ENCODE measurements around the gene MISP.

Gene MISP

GRCh38 chr19:711254-711653, 39.7 kb upstream of the MISP start:
- TF ChIP-seq EGR1 (IDR thresholded peaks at IDR 0.05), result no peak
- TF ChIP-seq FOXM1 (IDR thresholded peaks at IDR 0.05; ENCODE audit: borderline replicate concordance, low read depth), result no peak
- no peak for TF ChIP-seq TEAD4 (IDR thresholded peaks at IDR 0.05)
- TF ChIP-seq CREB1 (IDR thresholded peaks at IDR 0.05; ENCODE audit: low read depth), result no peak
- no peak for TF ChIP-seq REST (IDR thresholded peaks at IDR 0.05; ENCODE audit: low read depth)
- no peak for TF ChIP-seq ZBTB7A (IDR thresholded peaks at IDR 0.05; ENCODE audit: low read depth)
- TF ChIP-seq TCF12 (IDR thresholded peaks at IDR 0.05; ENCODE audit: low read depth), result no peak
- TF ChIP-seq EP300 (IDR thresholded peaks at IDR 0.05; ENCODE audit: borderline replicate concordance), result no peak

- TF ChIP-seq RAD21 (IDR thresholded peaks at IDR 0.05; ENCODE audit: low read depth) (no peak), FOXM1 (IDR thresholded peaks at IDR 0.05; ENCODE audit: borderline replicate concordance, low read depth) (no peak), EGR1 (IDR thresholded peaks at IDR 0.05) (no peak), CREB1 (IDR thresholded peaks at IDR 0.05; ENCODE audit: low read depth) (no peak), USF1 (IDR thresholded peaks at IDR 0.05) (no peak), REST (IDR thresholded peaks at IDR 0.05; ENCODE audit: low read depth) (no peak), NFIC (IDR thresholded peaks at IDR 0.05) (no peak), TEAD4 (IDR thresholded peaks at IDR 0.05) (no peak), TAF1 (IDR thresholded peaks at IDR 0.05; ENCODE audit: low read depth) (no peak), TCF12 (IDR thresholded peaks at IDR 0.05; ENCODE audit: low read depth) (no peak), EP300 (IDR thresholded peaks at IDR 0.05; ENCODE audit: borderline replicate concordance) (no peak), MAX (IDR thresholded peaks at IDR 0.05) (no peak), YY1 (IDR thresholded peaks at IDR 0.05; ENCODE audit: low read depth) (no peak), CEBPB (IDR thresholded peaks at IDR 0.05) (no peak), ZBTB7A (IDR thresholded peaks at IDR 0.05; ENCODE audit: low read depth) (no peak)
These were observed 35.6 kb upstream of the MISP start for GRCh38 chr19:715347-715746.

- TF ChIP-seq CEBPB (IDR thresholded peaks at IDR 0.05) (no peak), ZBTB7A (IDR thresholded peaks at IDR 0.05; ENCODE audit: low read depth) (peak; percentile 33; the same call in 1 of the 2 replicates), TAF1 (IDR thresholded peaks at IDR 0.05; ENCODE audit: low read depth) (no peak), FOXM1 (IDR thresholded peaks at IDR 0.05; ENCODE audit: borderline replicate concordance, low read depth) (no peak), EP300 (IDR thresholded peaks at IDR 0.05; ENCODE audit: borderline replicate concordance) (peak; percentile 26; the same call in 1 of the 2 replicates)
These were observed 32.5 kb upstream of the MISP start for GRCh38 chr19:718251-718951.

- peak; percentile 88 for TF ChIP-seq CEBPB (IDR thresholded peaks at IDR 0.05)
- TF ChIP-seq RAD21 (IDR thresholded peaks at IDR 0.05; ENCODE audit: low read depth), result no peak
These were observed 31.9 kb upstream of the MISP start for GRCh38 chr19:718991-719512.

- no peak for TF ChIP-seq TEAD4 (IDR thresholded peaks at IDR 0.05)
- TF ChIP-seq REST (IDR thresholded peaks at IDR 0.05; ENCODE audit: low read depth), result no peak
- TF ChIP-seq EP300 (IDR thresholded peaks at IDR 0.05; ENCODE audit: borderline replicate concordance), result no peak
- TF ChIP-seq ZBTB7A (IDR thresholded peaks at IDR 0.05; ENCODE audit: low read depth), result no peak
- no peak for TF ChIP-seq CREB1 (IDR thresholded peaks at IDR 0.05; ENCODE audit: low read depth)
- no peak for TF ChIP-seq EGR1 (IDR thresholded peaks at IDR 0.05)
- TF ChIP-seq USF1 (IDR thresholded peaks at IDR 0.05), result no peak
These were observed 31.1 kb upstream of the MISP start for GRCh38 chr19:719636-720344.
